Muscle layer of duodenum (tissue), 2 donors: ENCODE data around the gene TMEM187.

Experiments used
- H3K27ac ChIP-seq: one replicate; pipeline ENCODE4 v1.7.0; 2013; ENCODE audit warnings: mild to moderate bottlenecking, low read length
- H3K27me3 ChIP-seq: one replicate; pipeline ENCODE4 v1.7.0; 2013; ENCODE audit warnings: low read depth, mild to moderate bottlenecking, control low read depth, low read length
- H3K36me3 ChIP-seq, 2 donors: one replicate each; pipeline ENCODE4 v1.7.0; 2013; ENCODE audit warnings: low read length in 2 of 2, control low read depth in 1 of 2, mild to moderate bottlenecking in 1 of 2; ENCODE audit not compliant: insufficient read depth in 2 of 2, control insufficient read depth in 1 of 2
- H3K4me1 ChIP-seq, 2 donors: one replicate each; pipeline ENCODE4 v1.7.0; 2013; ENCODE audit warnings: low read length in 2 of 2, mild to moderate bottlenecking in 2 of 2, control low read depth in 1 of 2, moderate library complexity in 1 of 2; ENCODE audit not compliant: insufficient read depth in 2 of 2, control insufficient read depth in 1 of 2
- H3K4me3 ChIP-seq, 2 donors: one replicate each; pipeline ENCODE4 v1.7.0; 2013; ENCODE audit warnings: low read length in 2 of 2, low read depth in 1 of 2, mild to moderate bottlenecking in 1 of 2
- H3K9me3 ChIP-seq, 2 donors: one replicate each; pipeline ENCODE4 v1.7.0; 2013; ENCODE audit warnings: low read length in 2 of 2, control low read depth in 1 of 2, mild to moderate bottlenecking in 1 of 2; ENCODE audit not compliant: control insufficient read depth in 1 of 2
- donor health status: healthy.

Gene TMEM187

DNA sequence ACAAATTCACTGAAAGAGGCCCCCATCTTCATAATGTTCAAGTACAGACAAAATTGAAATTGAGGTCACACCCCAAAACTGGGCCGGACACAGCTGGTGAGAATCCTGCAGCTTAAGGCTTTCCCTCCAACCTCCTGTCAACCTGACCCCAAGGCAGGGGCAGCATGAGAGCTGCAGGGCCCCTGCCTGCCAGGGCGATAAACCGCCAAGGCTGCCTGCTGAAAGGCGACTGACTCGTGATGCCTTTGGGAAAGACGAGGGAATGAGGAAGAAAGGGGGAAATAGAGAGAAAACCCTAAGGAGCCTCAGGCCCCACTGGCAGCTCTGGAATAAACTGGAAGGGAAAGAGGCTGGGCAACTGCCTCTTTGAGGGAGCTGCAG is 54.5 kb downstream of the TMEM187 start:
- H3K9me3 ChIP-seq, result no peaks in the 10 kb centered on the region
- H3K36me3 ChIP-seq, result peaks cover 9 to 30% of the 10 kb centered on the region in 2 donors
- H3K4me3 ChIP-seq, result no peak overlapping the region
- peaks cover 0 to 16% of the 10 kb centered on the region in 2 donors for H3K4me1 ChIP-seq
- no peaks in the 10 kb centered on the region for H3K27me3 ChIP-seq
- no peak overlapping the region for H3K27ac ChIP-seq

DNA sequence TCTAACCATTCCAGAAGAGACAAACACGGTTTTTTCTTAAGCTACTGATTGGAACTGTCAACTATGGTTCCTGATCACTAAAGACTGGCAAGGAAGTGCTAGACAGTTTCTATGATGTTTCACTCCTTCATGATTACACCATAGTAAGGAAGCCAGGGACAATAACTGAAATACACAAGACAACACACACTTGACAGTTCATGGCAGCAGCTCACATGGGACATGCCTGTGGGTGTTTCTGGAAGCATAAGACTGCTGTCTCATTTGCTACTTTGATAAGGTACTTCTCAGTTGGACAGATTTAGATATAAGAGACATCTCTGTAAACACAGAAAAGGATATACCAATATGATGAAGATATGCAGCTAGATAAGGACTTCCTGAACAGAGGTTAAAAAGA is 55.4 kb downstream of the TMEM187 start:
- Histone ChIP-seq H3K4me3 (no peak overlapping the region), H3K4me1 (peaks cover 0 to 7% of the 10 kb centered on the region in 2 donors), H3K9me3 (no peaks in the 10 kb centered on the region), H3K27ac (no peak overlapping the region), H3K36me3 (peaks cover 10 to 33% of the 10 kb centered on the region in 2 donors), H3K27me3 (no peaks in the 10 kb centered on the region)

DNA sequence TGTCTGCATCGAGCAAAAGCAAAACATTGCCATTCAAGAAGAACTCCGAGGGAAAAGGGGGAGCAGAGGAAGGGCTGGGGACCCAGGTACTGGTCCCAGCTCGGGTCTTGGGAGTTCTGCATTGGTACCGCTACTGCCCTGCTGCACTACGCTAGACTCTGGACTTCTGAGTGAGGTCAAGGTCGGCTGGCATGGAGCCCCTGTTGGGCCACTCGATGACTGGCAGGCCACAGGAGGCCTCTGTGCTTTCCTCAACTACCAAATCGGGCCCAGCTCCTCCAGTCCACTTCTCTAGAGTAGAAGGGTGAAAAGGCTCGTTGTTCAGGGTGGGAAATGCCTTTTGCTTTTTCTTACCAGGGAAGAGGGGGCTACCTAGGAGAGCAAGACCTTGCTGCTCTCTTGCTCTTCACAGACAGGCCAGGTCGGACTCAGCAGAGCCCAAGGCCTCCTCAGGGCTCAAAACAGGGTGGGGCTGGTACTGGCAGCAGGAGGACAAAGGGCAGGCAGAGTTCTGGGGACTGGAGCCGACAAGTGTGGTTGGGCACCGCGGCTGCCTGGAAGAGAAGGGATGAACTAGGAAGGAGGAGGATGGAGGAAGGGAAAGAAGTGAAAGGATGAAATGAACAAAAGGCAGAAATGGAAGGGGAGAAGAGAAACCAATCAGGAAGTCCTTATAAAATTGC is 56.1 kb downstream of the TMEM187 start:
- Histone ChIP-seq H3K9me3 (no peaks in the 10 kb centered on the region), H3K27ac (no peak overlapping the region), H3K27me3 (no peaks in the 10 kb centered on the region), H3K4me3 (no peak overlapping the region), H3K4me1 (peaks cover 0 to 7% of the 10 kb centered on the region in 2 donors), H3K36me3 (peaks cover 10 to 33% of the 10 kb centered on the region in 2 donors)

DNA sequence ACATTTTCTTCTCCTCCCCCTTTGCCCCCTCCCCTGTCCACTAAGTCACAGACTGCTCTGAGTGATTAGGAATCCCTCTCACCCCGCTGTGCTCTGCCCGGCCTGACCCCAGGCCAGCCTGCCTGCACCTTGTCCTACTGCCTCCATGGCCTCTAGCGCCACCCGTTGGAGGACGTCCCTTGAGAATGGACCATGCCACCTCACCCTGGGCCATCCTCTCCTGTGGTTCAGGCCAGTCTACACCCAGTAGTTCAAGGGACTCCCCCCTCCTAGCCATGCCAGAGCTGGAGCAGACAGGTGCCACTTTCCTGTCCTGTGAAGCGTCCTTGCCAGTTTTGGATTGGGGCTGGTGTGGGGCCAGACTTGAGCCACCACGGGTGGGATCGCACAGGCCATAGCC is 56.9 kb downstream of the TMEM187 start:
- H3K4me3 ChIP-seq, result no peak overlapping the region
- no peaks in the 10 kb centered on the region for H3K27me3 ChIP-seq
- H3K36me3 ChIP-seq, result peaks cover 10 to 33% of the 10 kb centered on the region in 2 donors
- H3K27ac ChIP-seq, result no peak overlapping the region
- H3K4me1 ChIP-seq, result peaks cover 0 to 7% of the 10 kb centered on the region in 2 donors
- H3K9me3 ChIP-seq, result no peaks in the 10 kb centered on the region

DNA sequence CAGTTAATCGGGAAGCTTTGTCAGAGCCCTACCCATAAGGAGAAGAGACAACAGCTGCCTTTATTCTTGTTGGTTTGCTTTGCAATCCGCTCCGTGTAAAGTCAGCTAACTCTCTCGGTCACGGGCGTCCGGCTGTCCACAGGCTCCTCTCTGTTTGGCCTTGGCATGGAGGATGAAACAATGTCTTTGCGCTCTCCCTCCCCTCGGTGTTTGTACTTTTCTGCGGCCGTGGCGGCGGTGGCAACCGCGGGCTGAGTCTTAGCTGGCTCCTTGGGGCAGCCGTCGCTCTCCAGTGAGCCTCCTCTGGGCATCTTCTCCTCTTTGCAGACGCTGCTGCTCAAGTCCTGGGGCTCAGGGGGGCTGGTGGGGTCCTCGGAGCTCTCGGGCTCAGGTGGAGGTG is 57.7 kb downstream of the TMEM187 start:
- H3K36me3 ChIP-seq, result peaks cover 10 to 33% of the 10 kb centered on the region in 2 donors
- H3K9me3 ChIP-seq, result no peaks in the 10 kb centered on the region
- H3K27ac ChIP-seq, result no peak overlapping the region
- peaks cover 0 to 12% of the 10 kb centered on the region in 2 donors for H3K4me1 ChIP-seq
- no peaks in the 10 kb centered on the region for H3K27me3 ChIP-seq
- no peak overlapping the region for H3K4me3 ChIP-seq

DNA sequence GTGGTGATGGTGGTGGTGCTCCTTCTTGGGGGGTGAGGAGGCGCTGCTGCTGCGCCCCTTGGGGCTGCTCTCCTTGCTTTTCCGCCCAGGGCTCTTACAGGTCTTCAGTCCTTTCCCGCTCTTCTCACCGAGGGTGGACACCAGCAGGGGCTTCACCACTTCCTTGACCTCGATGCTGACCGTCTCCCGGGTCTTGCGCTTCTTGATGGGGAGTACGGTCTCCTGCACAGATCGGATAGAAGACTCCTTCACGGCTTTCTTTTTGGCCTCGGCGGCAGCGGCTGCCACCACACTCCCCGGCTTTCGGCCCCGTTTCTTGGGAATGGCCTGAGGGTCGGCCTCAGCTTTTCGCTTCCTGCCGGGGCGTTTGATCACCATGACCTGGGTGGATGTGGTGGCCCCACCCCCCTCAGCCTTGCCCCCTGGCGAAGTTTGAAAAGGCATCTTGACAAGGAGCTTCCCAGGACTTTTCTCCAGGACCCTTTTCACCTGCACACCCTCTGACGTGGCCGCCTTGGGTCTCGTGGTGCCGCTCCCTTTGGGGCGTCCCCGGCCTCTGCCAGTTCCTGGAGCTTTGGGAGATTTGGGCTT is 58.3 kb downstream of the TMEM187 start:
- Histone ChIP-seq H3K9me3 (no peaks in the 10 kb centered on the region), H3K4me1 (peaks cover 0 to 13% of the 10 kb centered on the region in 2 donors), H3K4me3 (no peak overlapping the region), H3K36me3 (peaks cover 10 to 33% of the 10 kb centered on the region in 2 donors), H3K27ac (no peak overlapping the region), H3K27me3 (no peaks in the 10 kb centered on the region)

DNA sequence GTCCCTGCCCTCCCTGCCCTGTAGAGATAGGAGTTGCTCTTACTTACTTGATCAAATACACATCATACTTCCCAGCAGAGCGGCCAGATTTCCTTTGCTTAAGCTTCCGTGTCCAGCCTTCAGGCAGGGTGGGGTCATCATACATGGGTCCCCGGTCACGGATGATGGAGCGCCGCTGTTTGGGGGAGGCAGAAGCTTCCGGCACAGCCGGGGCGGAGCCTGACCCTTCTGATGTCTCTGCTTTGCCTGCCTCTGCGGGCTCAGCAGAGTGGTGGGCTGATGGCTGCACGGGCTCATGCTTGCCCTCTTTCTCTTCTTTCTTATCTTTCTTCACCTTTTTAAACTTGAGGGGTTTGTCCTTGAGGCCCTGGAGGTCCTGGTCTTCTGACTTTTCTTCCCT is 59.6 kb downstream of the TMEM187 start:
- no peaks in the 10 kb centered on the region for H3K27me3 ChIP-seq

DNA sequence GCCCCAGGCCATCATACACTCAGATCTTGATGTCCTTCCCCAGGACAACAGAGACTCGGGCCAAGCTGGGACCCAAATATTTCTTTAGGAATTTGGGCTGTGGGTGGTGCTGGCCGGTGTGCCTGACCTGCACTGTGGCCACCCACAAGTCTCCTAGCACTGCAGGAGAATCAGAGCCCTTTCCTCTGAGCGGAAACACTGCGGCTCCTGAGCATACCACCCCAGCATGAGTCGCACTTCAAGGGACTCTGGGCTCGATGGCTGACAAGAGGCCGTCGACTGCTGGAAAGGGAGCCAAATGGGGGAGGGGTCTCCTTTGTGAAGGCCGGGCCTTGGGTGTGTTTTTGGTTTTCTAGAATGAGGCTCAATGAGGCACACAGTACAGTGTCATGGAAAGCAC is 60.1 kb downstream of the TMEM187 start:
- Histone ChIP-seq H3K27ac (no peak overlapping the region), H3K4me1 (peaks cover 0 to 10% of the 10 kb centered on the region in 2 donors), H3K36me3 (peaks cover 10 to 25% of the 10 kb centered on the region in 2 donors), H3K27me3 (no peaks in the 10 kb centered on the region), H3K9me3 (no peaks in the 10 kb centered on the region), H3K4me3 (no peak overlapping the region)

More for the DNA sequence above, 59.6 kb downstream of the TMEM187 start:
- Histone ChIP-seq H3K4me1 (peaks cover 0 to 10% of the 10 kb centered on the region in 2 donors), H3K9me3 (no peaks in the 10 kb centered on the region), H3K36me3 (peaks cover 10 to 25% of the 10 kb centered on the region in 2 donors), H3K4me3 (no peak overlapping the region), H3K27ac (no peak overlapping the region)
